ENCODE results near the gene BRD7. TPM values are rescaled to one million over a fixed set of nuclear protein-coding genes. Genes with fewer than 3 reads are reported as not detected.

Gene BRD7
- total and polyA plus RNA-seq, 2 donors (not counting 3 experiments of a cell fraction or from before 2014, with no cell fraction given) = 17.1 to 69.1 TPM

DNA sequence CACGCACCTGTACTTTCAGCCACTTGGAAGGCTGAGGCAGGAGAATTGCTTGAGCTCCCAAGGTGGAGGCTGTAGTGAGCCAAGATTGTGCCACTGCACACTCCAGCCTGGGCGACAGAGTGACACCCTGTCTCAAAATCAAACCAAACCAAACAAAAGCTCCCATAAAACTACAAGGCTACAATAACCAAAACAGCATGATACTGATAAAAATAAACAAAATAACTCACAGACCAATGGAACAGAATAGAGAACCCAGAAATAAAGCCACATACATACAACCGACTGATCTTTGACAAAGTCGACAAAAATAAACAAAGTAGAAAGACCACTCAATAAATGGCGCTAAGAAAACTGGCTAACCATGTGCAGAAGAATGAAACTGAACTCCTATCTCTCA is 37.2 kb downstream of the BRD7 start:
- Histone ChIP-seq H3K36me3 (ENCODE audit: control insufficient read depth in 2 of 2, extremely low read depth in 1 of 2, insufficient read depth in 2 of 2, low read length in 2 of 2) (peaks cover 6 to 20% of the 10 kb centered on the region in 2 experiments), H2AFZ (ENCODE audit: low read depth, low read length) (no peak overlapping the region), H3K9me3 (replicated peaks; ENCODE audit: control insufficient read depth, insufficient read depth, low read length) (no peaks in the 10 kb centered on the region), H3K4me3 (replicated peaks in 1 of 3; ENCODE audit: insufficient read depth in 1 of 3, low read depth in 1 of 3, low read length in 3 of 3) (no peak overlapping the region), H3K4me2 (ENCODE audit: insufficient read depth, low read length) (no peak overlapping the region), H3K27ac (ENCODE audit: insufficient read depth, low read depth, low read length) (no peak overlapping the region), H3K9ac (replicated peaks; ENCODE audit: extremely low read depth, insufficient read depth, low read length) (no peak overlapping the region), H4K20me1 (replicated peaks; ENCODE audit: control insufficient read depth, extremely low read depth, insufficient read depth, low read length) (no peaks in the 10 kb centered on the region), H3K27me3 (ENCODE audit: control insufficient read depth in 2 of 2, insufficient read depth in 2 of 2, low read length in 2 of 2) (no peaks in the 10 kb centered on the region), H3K79me2 (ENCODE audit: control insufficient read depth, insufficient read depth, low read length) (peaks cover 4% of the 10 kb centered on the region), H3K4me1 (ENCODE audit: control insufficient read depth, extremely low read depth, insufficient read depth, low read length) (no peaks in the 10 kb centered on the region), H3K9me1 (replicated peaks; ENCODE audit: control insufficient read depth, extremely low read depth, insufficient read depth, low read length) (no peaks in the 10 kb centered on the region)
- POLR2A ChIA-PET = no interaction called here
- CTCF ChIA-PET = no interaction called here
- FAIRE-seq (no peak), DNase-seq (ENCODE audit: low read depth, low spot score) (no peak)
- intact Hi-C loops (cut with micrococcal nuclease) (loop anchor here (10.0 kb wide), 1 partner anchor 237 kb away; no protein-coding TSS in a partner anchor), dilution Hi-C loops (cut with MboI; ENCODE audit: extremely low pct_ligation_motif_present, low sequenced_read_pairs) (no loop called here)
- BruUV-seq (replicated peaks) = no TSS peak
- no peak for TF ChIP-seq EZH2 (IDR thresholded peaks at IDR 0.05; ENCODE audit: borderline replicate concordance, low read depth, low read length, severe bottlenecking)
- TF ChIP-seq, protein P1, sequence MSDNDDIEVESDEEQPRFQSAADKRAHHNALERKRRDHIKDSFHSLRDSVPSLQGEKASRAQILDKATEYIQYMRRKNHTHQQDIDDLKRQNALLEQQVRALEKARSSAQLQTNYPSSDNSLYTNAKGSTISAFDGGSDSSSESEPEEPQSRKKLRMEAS (IDR thresholded peaks at IDR 0.05; ENCODE audit: insufficient read depth, insufficient read length) = no peak
- TF ChIP-seq MYC (IDR thresholded peaks at IDR 0.05; ENCODE audit: low read depth, low read length) = no peak
- no peak for TF ChIP-seq POLR2A (IDR thresholded peaks at IDR 0.05; ENCODE audit: low read depth, low read length)

- FAIRE-seq = no peak
- Histone ChIP-seq H3K9me3 (replicated peaks; ENCODE audit: control insufficient read depth, insufficient read depth, low read length) (no peaks in the 10 kb centered on the region), H3K36me3 (ENCODE audit: control insufficient read depth in 2 of 2, extremely low read depth in 1 of 2, insufficient read depth in 2 of 2, low read length in 2 of 2) (peaks cover 2 to 20% of the 10 kb centered on the region in 2 experiments), H3K9me1 (replicated peaks; ENCODE audit: control insufficient read depth, extremely low read depth, insufficient read depth, low read length) (no peaks in the 10 kb centered on the region), H3K79me2 (ENCODE audit: control insufficient read depth, insufficient read depth, low read length) (peaks cover 4% of the 10 kb centered on the region), H3K4me3 (replicated peaks in 1 of 3; ENCODE audit: insufficient read depth in 1 of 3, low read depth in 1 of 3, low read length in 3 of 3) (no peak overlapping the region), H3K27ac (ENCODE audit: insufficient read depth, low read depth, low read length) (no peak overlapping the region), H3K9ac (replicated peaks; ENCODE audit: extremely low read depth, insufficient read depth, low read length) (no peak overlapping the region), H2AFZ (ENCODE audit: low read depth, low read length) (no peak overlapping the region), H3K27me3 (ENCODE audit: control insufficient read depth in 2 of 2, insufficient read depth in 2 of 2, low read length in 2 of 2) (no peaks in the 10 kb centered on the region), H4K20me1 (replicated peaks; ENCODE audit: control insufficient read depth, extremely low read depth, insufficient read depth, low read length) (no peaks in the 10 kb centered on the region), H3K4me2 (ENCODE audit: insufficient read depth, low read length) (no peak overlapping the region), H3K4me1 (ENCODE audit: control insufficient read depth, extremely low read depth, insufficient read depth, low read length) (no peaks in the 10 kb centered on the region)
- intact Hi-C loops (cut with micrococcal nuclease) (loop anchor here (10.0 kb wide), 1 partner anchor 235 kb away; no protein-coding TSS in a partner anchor), dilution Hi-C loops (cut with MboI; ENCODE audit: extremely low pct_ligation_motif_present, low sequenced_read_pairs) (no loop called here)
- BruUV-seq (replicated peaks) = no TSS peak
- ChIA-PET CTCF (interaction anchor here (1.1 to 1.6 kb wide), 5 partner anchors 10 to 477 kb away, joined by 3 to 7 read pairs (median 3); partner anchors contain the start of gene CNEP1R1), POLR2A (no interaction called here)
- TF ChIP-seq EZH2 (IDR thresholded peaks at IDR 0.05; ENCODE audit: borderline replicate concordance, low read depth, low read length, severe bottlenecking) = no peak
- TF ChIP-seq, protein P1 (IDR thresholded peaks at IDR 0.05; ENCODE audit: insufficient read depth, insufficient read length) = no peak
- TF ChIP-seq JUN (IDR thresholded peaks at IDR 0.05; ENCODE audit: borderline replicate concordance, insufficient read depth, insufficient read length, low read depth) = no peak
- TF ChIP-seq MYC (IDR thresholded peaks at IDR 0.05; ENCODE audit: low read depth, low read length) = no peak
- TF ChIP-seq POLR2A (IDR thresholded peaks at IDR 0.05; ENCODE audit: low read depth, low read length) = no peak
- TF ChIP-seq POLR2AphosphoS5 (IDR thresholded peaks at IDR 0.05; ENCODE audit: insufficient read depth, low read depth, low read length) = no peak
- no peak for TF ChIP-seq FOS (IDR thresholded peaks at IDR 0.05; ENCODE audit: borderline replicate concordance, insufficient read depth, low read length)
- TF ChIP-seq GATA2 (IDR thresholded peaks at IDR 0.05; ENCODE audit: insufficient read depth, insufficient read length, low read depth, low read length) = no peak
- no peak for TF ChIP-seq CTCF (IDR thresholded peaks at IDR 0.05; ENCODE audit: extremely low read depth in 1 of 2, insufficient read depth in 1 of 2, low read depth in 1 of 2, low read length in 2 of 2)
- DNase-seq (ENCODE audit: low read depth, low spot score) = no peak
Measured at GRCh38 chr16:50329446-50330189, 39.2 kb downstream of the BRD7 start.
